ENCODE results near the gene TEAD1.

Gene TEAD1

GRCh38 chr11:12784445-12784844 lies 110.2 kb downstream of the TEAD1 start:
- no peak for DNase-seq
- peaks cover 61% of the 10 kb centered on the region for H3K79me2 ChIP-seq (ENCODE audit: low read length)
- H3K27ac ChIP-seq (ENCODE audit: low read length), result no peak overlapping the region
- no peak for TF ChIP-seq CTCF (IDR thresholded peaks at IDR 0.05; ENCODE audit: low read length)
- H3K4me1 ChIP-seq (ENCODE audit: low read length), result no peaks in the 10 kb centered on the region
- no peaks in the 10 kb centered on the region for H3K9me2 ChIP-seq (replicated peaks; ENCODE audit: insufficient read depth, low read length)
- no peaks in the 10 kb centered on the region for H3K27me3 ChIP-seq (replicated peaks; ENCODE audit: insufficient read depth, low read length)
- no peaks in the 10 kb centered on the region for H3F3A ChIP-seq (ENCODE audit: insufficient read depth, low read length)
- no peak overlapping the region for H3K9ac ChIP-seq (ENCODE audit: low read length)
- no peak overlapping the region for H3K4me3 ChIP-seq (ENCODE audit: low read length)
- H2AFZ ChIP-seq (ENCODE audit: low read length), result no peak overlapping the region
- H3K4me2 ChIP-seq (ENCODE audit: low read depth, low read length), result no peak overlapping the region
- H3K36me3 ChIP-seq (replicated peaks; ENCODE audit: insufficient read depth, low read length), result peaks cover 3% of the 10 kb centered on the region; the same call in 1 of the 2 replicates
- H3K9me3 ChIP-seq (replicated peaks; ENCODE audit: insufficient read depth, low read length), result no peaks in the 10 kb centered on the region
- H4K20me1 ChIP-seq (ENCODE audit: insufficient read depth, low read length), result no peaks in the 10 kb centered on the region

GRCh38 chr11:12784987-12785386 lies 110.8 kb downstream of the TEAD1 start:
- Histone ChIP-seq H3K27ac (ENCODE audit: low read length) (no peak overlapping the region), H4K20me1 (ENCODE audit: insufficient read depth, low read length) (no peaks in the 10 kb centered on the region), H3K4me2 (ENCODE audit: low read depth, low read length) (no peak overlapping the region), H2AFZ (ENCODE audit: low read length) (no peak overlapping the region), H3K36me3 (replicated peaks; ENCODE audit: insufficient read depth, low read length) (peaks cover 3% of the 10 kb centered on the region; the same call in 1 of the 2 replicates), H3K9me3 (replicated peaks; ENCODE audit: insufficient read depth, low read length) (no peaks in the 10 kb centered on the region), H3K79me2 (ENCODE audit: low read length) (peaks cover 63% of the 10 kb centered on the region), H3F3A (ENCODE audit: insufficient read depth, low read length) (no peaks in the 10 kb centered on the region), H3K4me1 (ENCODE audit: low read length) (no peaks in the 10 kb centered on the region), H3K9me2 (replicated peaks; ENCODE audit: insufficient read depth, low read length) (no peaks in the 10 kb centered on the region), H3K4me3 (ENCODE audit: low read length) (no peak overlapping the region), H3K27me3 (replicated peaks; ENCODE audit: insufficient read depth, low read length) (no peaks in the 10 kb centered on the region), H3K9ac (ENCODE audit: low read length) (no peak overlapping the region)
- no peak for DNase-seq
- no peak for TF ChIP-seq EZH2 (optimal IDR thresholded peaks at IDR 0.05; ENCODE audit: low read depth, low read length)
- no peak for TF ChIP-seq EZH2phosphoT487 (IDR thresholded peaks at IDR 0.05; ENCODE audit: low read length)
- no peak for TF ChIP-seq CTCF (IDR thresholded peaks at IDR 0.05; ENCODE audit: low read length)

- H3K79me2 ChIP-seq (ENCODE audit: low read length), result peaks cover 71% of the 10 kb centered on the region
- H3F3A ChIP-seq (ENCODE audit: insufficient read depth, low read length), result no peaks in the 10 kb centered on the region
- H3K36me3 ChIP-seq (replicated peaks; ENCODE audit: insufficient read depth, low read length), result peaks cover 3% of the 10 kb centered on the region; the same call in 1 of the 2 replicates
- H3K9me2 ChIP-seq (replicated peaks; ENCODE audit: insufficient read depth, low read length), result no peaks in the 10 kb centered on the region
- no peak overlapping the region for H3K9ac ChIP-seq (ENCODE audit: low read length)
- no peaks in the 10 kb centered on the region for H3K9me3 ChIP-seq (replicated peaks; ENCODE audit: insufficient read depth, low read length)
- no peak for TF ChIP-seq EZH2 (optimal IDR thresholded peaks at IDR 0.05; ENCODE audit: low read depth, low read length)
- no peak for TF ChIP-seq EZH2phosphoT487 (IDR thresholded peaks at IDR 0.05; ENCODE audit: low read length)
- no peak for TF ChIP-seq CTCF (IDR thresholded peaks at IDR 0.05; ENCODE audit: low read length)
- H3K4me3 ChIP-seq (ENCODE audit: low read length), result no peak overlapping the region
- H2AFZ ChIP-seq (ENCODE audit: low read length), result no peak overlapping the region
- H3K27ac ChIP-seq (ENCODE audit: low read length), result no peak overlapping the region
- H3K4me2 ChIP-seq (ENCODE audit: low read depth, low read length), result no peak overlapping the region
- H3K4me1 ChIP-seq (ENCODE audit: low read length), result no peaks in the 10 kb centered on the region
- H4K20me1 ChIP-seq (ENCODE audit: insufficient read depth, low read length), result no peaks in the 10 kb centered on the region
- DNase-seq, result no peak
- H3K27me3 ChIP-seq (replicated peaks; ENCODE audit: insufficient read depth, low read length), result no peaks in the 10 kb centered on the region
Observed at GRCh38 chr11:12785901-12786300, 111.7 kb downstream of the TEAD1 start.
